AG09319 (cell line): Measurements from ENCODE around the gene GPLD1.

Experiments
- DNase-seq: peaks from one replicate; pipeline ENCODE4 v3.0.0-alpha.2; 2010; ENCODE audit warnings: low read depth; ENCODE audit errors: extremely low read depth
- CTCF ChIP-seq: IDR thresholded peaks from 2 replicates; pipeline ENCODE4 v1.5.1; 2011; ENCODE audit warnings: low read depth, mild to moderate bottlenecking, inconsistent platforms, low read length, moderate library complexity

GPLD1 gene

DNA sequence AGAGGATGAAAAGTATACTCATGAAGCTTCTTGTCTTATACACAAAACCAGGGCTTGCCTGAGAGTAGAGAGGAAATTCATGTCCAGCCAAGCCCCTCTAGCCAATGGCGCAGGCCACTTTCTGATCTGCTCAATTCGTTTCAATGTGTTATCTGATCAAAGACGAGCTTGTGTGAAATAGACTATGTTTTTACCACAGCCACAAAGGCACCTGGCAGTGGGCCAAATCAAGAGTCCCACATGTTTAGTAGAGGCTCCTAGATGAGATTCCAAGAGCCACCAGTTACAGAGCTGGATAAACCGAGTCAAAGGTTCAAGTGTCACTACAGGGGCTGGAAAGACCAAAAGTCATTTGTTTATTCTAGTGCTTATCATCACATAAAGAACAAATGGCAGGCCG is 34.9 kb downstream of the GPLD1 start:
- DNase-seq: no peak
- no peak for TF ChIP-seq CTCF

DNA sequence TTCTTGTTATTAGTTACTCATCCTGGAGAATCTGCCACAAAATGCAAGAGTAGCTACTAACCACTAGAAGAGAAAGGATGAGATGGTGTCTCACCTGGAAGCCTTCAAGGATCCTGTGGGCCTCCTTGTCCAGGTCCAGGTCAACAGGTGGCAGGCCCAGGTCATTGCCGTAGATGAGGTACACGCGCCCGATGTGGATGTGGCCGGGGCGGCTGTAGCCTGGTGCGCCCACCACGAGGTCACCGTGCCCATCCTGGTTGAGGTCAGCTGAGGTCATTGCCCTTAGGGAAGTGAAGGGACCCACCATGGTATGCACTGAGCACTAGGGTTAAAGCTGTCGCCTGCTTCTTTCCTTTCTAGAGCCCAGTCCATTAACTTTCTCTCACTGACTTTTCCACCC is 35.5 kb downstream of the GPLD1 start:
- no peak for DNase-seq
- TF ChIP-seq CTCF: no peak

- DNase-seq: no peak
- no peak for TF ChIP-seq CTCF
These were observed 37.6 kb downstream of the GPLD1 start for GRCh38 chr6:24451581-24452388.

DNA sequence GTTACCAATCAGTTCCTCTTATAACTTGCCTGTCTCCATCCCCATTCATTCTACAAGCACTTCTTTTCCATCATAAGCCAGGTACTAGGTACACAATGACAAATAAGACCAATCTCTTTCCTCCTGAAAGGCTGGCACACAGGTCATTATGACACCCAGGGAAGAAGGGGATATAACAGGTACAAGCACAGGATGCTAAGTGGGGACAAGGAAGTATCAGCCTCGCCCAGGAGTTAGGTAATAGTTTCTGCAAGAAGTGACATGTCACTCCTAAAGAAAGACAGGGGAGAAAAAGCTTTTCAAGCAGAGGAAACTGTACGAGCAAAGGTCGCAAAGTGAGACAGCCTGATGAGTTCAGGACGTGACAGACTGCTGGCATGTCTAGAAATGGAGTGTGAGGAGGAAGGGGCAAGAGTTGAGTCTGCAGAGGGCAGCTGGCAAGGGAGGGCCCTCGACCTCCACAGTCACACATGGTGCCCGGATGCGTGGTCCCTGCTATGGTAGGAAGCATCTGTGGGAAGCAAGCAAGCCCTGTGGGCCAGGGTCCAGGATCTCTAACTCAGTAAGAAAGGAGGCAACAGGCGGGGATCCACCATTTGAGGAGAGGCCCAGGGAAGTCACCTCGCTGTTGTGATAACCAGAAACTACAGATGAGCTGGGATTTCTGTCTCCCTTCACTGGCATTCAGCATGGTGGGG is 40.4 kb downstream of the GPLD1 start:
- TF ChIP-seq CTCF: no peak
- no peak for DNase-seq

DNA sequence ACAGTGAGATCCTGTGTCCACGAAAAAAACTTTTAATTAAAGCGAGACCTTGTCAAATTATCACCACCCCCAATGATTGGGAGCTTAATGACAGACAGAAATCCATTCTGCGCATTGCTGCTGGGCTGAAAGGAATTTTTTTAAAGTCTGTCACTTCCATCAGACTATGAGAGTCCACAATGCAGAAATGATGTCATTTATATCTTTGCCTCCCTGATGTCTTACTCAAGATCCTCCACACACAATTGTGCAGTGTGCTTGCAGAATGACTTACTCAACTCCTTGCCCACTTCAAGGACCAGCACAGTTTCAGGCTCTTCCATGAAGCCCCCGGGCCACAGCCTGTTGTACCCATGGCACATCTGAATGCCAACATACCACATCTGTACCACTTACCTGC is 41.0 kb downstream of the GPLD1 start:
- TF ChIP-seq CTCF: no peak
- DNase-seq: no peak

DNA sequence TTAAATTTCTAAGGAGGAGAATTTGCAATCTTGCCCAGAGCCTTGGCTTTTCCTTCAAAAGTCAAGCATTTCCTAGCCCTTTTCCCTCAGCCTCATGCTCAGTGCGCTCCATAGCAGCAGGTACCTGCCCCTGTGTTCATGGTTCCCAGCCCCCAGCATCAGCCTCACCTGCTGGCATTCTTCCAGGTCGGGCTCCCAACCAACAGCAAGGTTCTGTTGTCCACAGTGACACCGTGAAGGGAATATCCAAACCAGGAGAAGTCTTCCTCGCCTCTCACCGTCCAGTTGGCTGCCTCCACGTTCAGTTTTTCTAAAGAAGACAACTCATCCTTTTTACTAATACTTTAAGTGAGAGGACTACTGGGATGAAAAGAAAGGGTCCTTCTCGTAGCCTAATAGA is 42.7 kb downstream of the GPLD1 start:
- DNase-seq: no peak
- no peak for TF ChIP-seq CTCF

DNA sequence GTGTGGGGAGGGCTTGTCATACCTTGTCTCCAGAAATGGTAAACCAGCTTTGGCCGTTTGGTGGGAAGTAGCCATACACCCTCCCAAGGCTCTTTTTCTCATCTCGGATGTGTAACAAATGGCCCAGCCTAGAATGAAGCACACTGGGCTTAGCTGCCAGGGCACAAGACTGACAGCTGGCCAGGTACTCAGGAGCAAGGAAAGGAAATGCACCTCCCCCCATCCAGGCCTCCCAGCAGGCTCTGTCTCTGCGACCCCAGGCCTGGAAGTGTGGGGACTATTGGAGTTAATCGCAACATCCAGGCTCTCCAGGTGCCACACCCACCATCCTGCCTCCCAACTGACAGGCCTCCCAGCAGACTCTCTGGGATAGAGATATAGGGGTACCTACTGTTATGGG is 43.7 kb downstream of the GPLD1 start:
- TF ChIP-seq CTCF: no peak
- no peak for DNase-seq
